ENCODE data around the gene CUEDC1.
A peak's percentile ranks its signal among the peaks of the same experiment; 100 is the strongest.

Gene CUEDC1

GRCh38 chr17:57957886-57958285, 2.7 kb upstream of the CUEDC1 start:
- no peak for DNase-seq (ENCODE audit: low read depth)

- no peak for DNase-seq (ENCODE audit: low read depth)
These were observed 2.1 kb upstream of the CUEDC1 start for GRCh38 chr17:57957120-57957850.

GRCh38 chr17:57956291-57957119, 1.3 kb upstream of the CUEDC1 start:
- no peak for DNase-seq (ENCODE audit: low read depth)

GRCh38 chr17:57954397-57955182, 622 bp downstream of the CUEDC1 start:
- DNase-seq (ENCODE audit: low read depth): peak; percentile 90

GRCh38 chr17:57953705-57954396, 1.4 kb downstream of the CUEDC1 start:
- no peak for DNase-seq (ENCODE audit: low read depth)

GRCh38 chr17:57953219-57953618, 2.0 kb downstream of the CUEDC1 start:
- DNase-seq (ENCODE audit: low read depth): no peak

GRCh38 chr17:57949649-57950048, 5.6 kb downstream of the CUEDC1 start:
- no peak for DNase-seq (ENCODE audit: low read depth)

GRCh38 chr17:57948555-57949420, 6.4 kb downstream of the CUEDC1 start:
- peak; percentile 99 for DNase-seq (ENCODE audit: low read depth)

- DNase-seq (ENCODE audit: low read depth): no peak
These were observed 7.0 kb downstream of the CUEDC1 start for GRCh38 chr17:57948169-57948554.

GRCh38 chr17:57947369-57947768, 7.8 kb downstream of the CUEDC1 start:
- no peak for DNase-seq (ENCODE audit: low read depth)

- DNase-seq (ENCODE audit: low read depth): peak; percentile 77
These were observed 8.3 kb downstream of the CUEDC1 start for GRCh38 chr17:57946798-57947358.

GRCh38 chr17:57945996-57946797, 9.0 kb downstream of the CUEDC1 start:
- peak; percentile 85 for DNase-seq (ENCODE audit: low read depth)

GRCh38 chr17:57944908-57945307, 10.3 kb downstream of the CUEDC1 start:
- no peak for DNase-seq (ENCODE audit: low read depth)

GRCh38 chr17:57943645-57944044, 11.6 kb downstream of the CUEDC1 start:
- no peak for DNase-seq (ENCODE audit: low read depth)

GRCh38 chr17:57943140-57943539, 12.1 kb downstream of the CUEDC1 start:
- DNase-seq (ENCODE audit: low read depth): peak; percentile 78

- no peak for DNase-seq (ENCODE audit: low read depth)
These were observed 13.5 kb downstream of the CUEDC1 start for GRCh38 chr17:57941384-57942370.

GRCh38 chr17:57940653-57941329, 14.4 kb downstream of the CUEDC1 start:
- no peak for DNase-seq (ENCODE audit: low read depth)

GRCh38 chr17:57940231-57940630, 15.0 kb downstream of the CUEDC1 start:
- no peak for DNase-seq (ENCODE audit: low read depth)

Data from EH (cell line).